ENCODE data around the gene IGFBP2. TPM values are rescaled to one million over a fixed set of nuclear protein-coding genes. Genes with fewer than 3 reads are reported as not detected.
A peak's percentile ranks its signal among the peaks of the same experiment; 100 is the strongest.

Gene IGFBP2
- total and polyA plus RNA-seq, 2 of the 4 experiments (the other 2 are of a cell fraction): 33.5 to 236 TPM

GRCh38 chr2:216603010-216603883 is 30.0 kb upstream of the IGFBP2 start:
- DNase-seq: no peak
- in situ Hi-C loops (cut with MboI; ENCODE audit: low sequenced_read_pairs): no loop called here

More at GRCh38 chr2:216603010-216603883, 30.0 kb upstream of the IGFBP2 start:
- no peaks in the 10 kb centered on the region for H3K79me1 ChIP-seq (ENCODE audit: low read depth in 1 of 2, low read length in 2 of 2)
- no peak overlapping the region; the same call in 1 of the 2 replicates for H3K18ac ChIP-seq (ENCODE audit: low read depth, low read length)
- H3K27ac ChIP-seq (ENCODE audit: insufficient read depth, low read length): no peak overlapping the region
- ChIA-PET POLR2A (ENCODE audit: unreplicated experiment) (no interaction called here), CTCF (no interaction called here)
- H2BK20ac ChIP-seq (ENCODE audit: low read depth, low read length): no peak overlapping the region
- H2AK5ac ChIP-seq (ENCODE audit: low read depth, low read length): no peak overlapping the region
- peak overlapping the region; percentile 5 for H2AK9ac ChIP-seq (replicated peaks; ENCODE audit: low read depth, low read length, poor library complexity)
- TF ChIP-seq MXI1 (IDR thresholded peaks at IDR 0.05; ENCODE audit: borderline replicate concordance, low read depth, low read length) (no peak), RAD21 (IDR thresholded peaks at IDR 0.05; ENCODE audit: low read length) (no peak), CEBPB (IDR thresholded peaks at IDR 0.05; ENCODE audit: low read depth, low read length) (no peak), USF2 (IDR thresholded peaks at IDR 0.05; ENCODE audit: low read depth, low read length) (no peak), BHLHE40 (IDR thresholded peaks at IDR 0.05; ENCODE audit: low read depth, low read length) (no peak), CHD1 (IDR thresholded peaks at IDR 0.05; ENCODE audit: low read depth, low read length) (no peak), MAFK (IDR thresholded peaks at IDR 0.05; ENCODE audit: low read depth, low read length) (no peak)
- H3K14ac ChIP-seq (replicated peaks; ENCODE audit: low read depth, low read length): no peak overlapping the region
- no peak overlapping the region for H2BK120ac ChIP-seq (ENCODE audit: low read depth, low read length)
- dilution Hi-C loops (cut with HindIII; ENCODE audit: low sequenced_read_pairs, unreplicated experiment) (no loop called here), intact Hi-C loops (cut with micrococcal nuclease) (no loop called here)
- H3K4ac ChIP-seq (ENCODE audit: low read depth, low read length): no peak overlapping the region
- no peak; the same call in 1 of the 2 replicates for ATAC-seq (ENCODE audit: low read depth)
- H3K36me3 ChIP-seq (ENCODE audit: control insufficient read depth, insufficient read depth, low read length): no peaks in the 10 kb centered on the region
- no peak overlapping the region for H2BK15ac ChIP-seq (ENCODE audit: low read depth, low read length)
- H3K9me3 ChIP-seq (ENCODE audit: control insufficient read depth, insufficient read depth, low read length): no peaks in the 10 kb centered on the region
- 33% methylated on average over 1 of the region's 9 CpGs; no CpG with 5 or more reads in 1 of the 2 experiments for whole genome bisulfite sequencing, 2 experiments (ENCODE audit: extremely low coverage in 2 of 2, insufficient read length in 1 of 2)
- H3K9ac ChIP-seq (ENCODE audit: low read depth, low read length): no peak overlapping the region
- H3K4me3 ChIP-seq (ENCODE audit: insufficient read depth, low read depth, low read length): no peak overlapping the region
- peaks cover 8% of the 10 kb centered on the region; the same call in 1 of the 2 replicates for H3K4me1 ChIP-seq (ENCODE audit: control insufficient read depth, insufficient read depth, low read length)
- no peak overlapping the region for H3K56ac ChIP-seq (ENCODE audit: extremely low read depth, insufficient read depth, low read length)
- peaks cover 42% of the 10 kb centered on the region for H3K27me3 ChIP-seq (ENCODE audit: control insufficient read depth, insufficient read depth, low read length)
- no peak overlapping the region for H4K8ac ChIP-seq (ENCODE audit: low read depth in 2 of 2, low read length in 2 of 2)
- H3K9me1 ChIP-seq (ENCODE audit: insufficient read depth, low read length): 0 out of 2 replicates have a peak, but pooled peaks cover 5% of the 10 kb centered on the region
- H4K5ac ChIP-seq (ENCODE audit: low read depth, low read length): no peak overlapping the region
- no peaks in the 10 kb centered on the region for H4K20me1 ChIP-seq (ENCODE audit: insufficient read depth, low read length)
- no peak overlapping the region for H4K91ac ChIP-seq (ENCODE audit: insufficient read depth, low read depth, low read length)
- H2BK5ac ChIP-seq (ENCODE audit: low read depth, low read length, poor library complexity, severe bottlenecking): no peak overlapping the region
- BruUV-seq (replicated peaks): no TSS peak
- no peak overlapping the region for H3K4me2 ChIP-seq (ENCODE audit: low read depth, low read length)
- no peak overlapping the region for H3K23ac ChIP-seq (ENCODE audit: low read depth, low read length)
- H2AFZ ChIP-seq (replicated peaks; ENCODE audit: low read length, poor library complexity): peak overlapping the region; percentile 36
